ENCODE measurements around the gene CCNA2.

DNA sequence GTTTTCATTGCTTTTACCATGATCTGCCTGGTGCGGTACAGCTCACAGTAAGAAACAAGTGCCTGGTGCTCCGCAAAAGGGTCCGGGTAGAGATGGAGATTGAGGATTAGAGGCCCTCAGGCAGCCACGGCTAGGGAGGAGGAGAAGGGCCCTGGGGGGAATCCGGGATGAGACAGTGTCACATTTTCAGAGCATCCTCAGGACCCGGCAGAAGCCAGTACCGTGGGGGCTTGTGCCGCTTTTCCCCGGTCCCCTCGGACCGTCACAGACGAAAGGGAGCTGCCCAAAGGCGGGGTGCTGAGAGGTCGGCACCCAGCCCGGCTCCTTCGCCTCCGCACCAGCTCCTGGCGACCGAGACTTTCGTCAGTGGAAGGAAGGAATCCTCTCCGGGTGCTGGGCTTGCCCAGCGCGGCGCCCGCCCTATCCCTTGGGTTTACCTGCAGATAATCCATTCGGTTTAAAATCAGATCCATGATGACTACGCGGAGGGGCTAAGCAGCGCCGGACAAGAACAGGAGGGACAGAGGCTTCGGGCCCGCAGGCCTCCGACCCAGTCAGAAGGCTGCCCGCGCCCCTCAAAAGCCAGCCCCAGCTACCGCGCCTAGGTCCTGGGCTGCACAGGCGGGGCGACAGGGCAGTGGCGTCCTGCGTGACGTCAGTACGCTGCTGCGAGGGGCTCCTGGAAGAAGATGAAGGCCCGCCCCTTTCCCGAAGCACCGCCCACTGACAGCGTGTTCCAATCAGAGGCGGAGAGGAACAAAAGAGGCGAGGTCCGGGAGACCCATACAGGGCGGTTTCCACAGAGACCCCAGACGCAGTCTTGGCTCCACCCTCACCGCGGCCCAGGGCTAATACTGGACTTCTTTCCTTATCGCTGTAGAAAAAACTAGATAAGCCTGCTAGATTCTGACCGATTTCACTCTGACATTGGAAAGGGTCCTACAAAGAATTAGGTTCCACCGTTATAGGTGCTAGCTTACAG, 46.4 kb upstream of the CCNA2 start, which contains the start of gene BBS7:
- TF ChIP-seq, protein P1, sequence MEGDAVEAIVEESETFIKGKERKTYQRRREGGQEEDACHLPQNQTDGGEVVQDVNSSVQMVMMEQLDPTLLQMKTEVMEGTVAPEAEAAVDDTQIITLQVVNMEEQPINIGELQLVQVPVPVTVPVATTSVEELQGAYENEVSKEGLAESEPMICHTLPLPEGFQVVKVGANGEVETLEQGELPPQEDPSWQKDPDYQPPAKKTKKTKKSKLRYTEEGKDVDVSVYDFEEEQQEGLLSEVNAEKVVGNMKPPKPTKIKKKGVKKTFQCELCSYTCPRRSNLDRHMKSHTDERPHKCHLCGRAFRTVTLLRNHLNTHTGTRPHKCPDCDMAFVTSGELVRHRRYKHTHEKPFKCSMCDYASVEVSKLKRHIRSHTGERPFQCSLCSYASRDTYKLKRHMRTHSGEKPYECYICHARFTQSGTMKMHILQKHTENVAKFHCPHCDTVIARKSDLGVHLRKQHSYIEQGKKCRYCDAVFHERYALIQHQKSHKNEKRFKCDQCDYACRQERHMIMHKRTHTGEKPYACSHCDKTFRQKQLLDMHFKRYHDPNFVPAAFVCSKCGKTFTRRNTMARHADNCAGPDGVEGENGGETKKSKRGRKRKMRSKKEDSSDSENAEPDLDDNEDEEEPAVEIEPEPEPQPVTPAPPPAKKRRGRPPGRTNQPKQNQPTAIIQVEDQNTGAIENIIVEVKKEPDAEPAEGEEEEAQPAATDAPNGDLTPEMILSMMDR (conservative IDR thresholded peaks at IDR 0.05; ENCODE audit: low read depth, low read length), result no peak
- no peak for TF ChIP-seq EZH2 (IDR thresholded peaks at IDR 0.05; ENCODE audit: borderline replicate concordance, low read depth, low read length, poor library complexity, severe bottlenecking)

Measured in A673 (cell line).